HepG2 (cell line): Measurements from ENCODE around the gene PIGV. TPM values are rescaled to one million over a fixed set of nuclear protein-coding genes. Genes with fewer than 3 reads are reported as not detected.

Experiments used
- EP300 ChIP-seq, 3 experiments: sonication (generic) in 1 of 3; formaldehyde crosslinking in 1 of 3; IDR thresholded peaks; 2 replicates each; pipeline versions ENCODE4 v1.5.1 to v1.6.1; 2011 to 2020; ENCODE audit warnings: low read depth in 2 of 3, low read length in 2 of 3, borderline replicate concordance in 1 of 3, improper control_type of control experiment in 1 of 3, mild to moderate bottlenecking in 1 of 3, missing genetic modification reagents in 1 of 3, moderate library complexity in 1 of 3
- FOXO4 ChIP-seq: sonication (generic); formaldehyde crosslinking; conservative IDR thresholded peaks from 2 replicates; pipeline ENCODE4 v1.8.1; 2023; ENCODE audit warnings: missing genetic modification reagents
- GABPB1 ChIP-seq: IDR thresholded peaks from 2 replicates; pipeline ENCODE4 v1.6.1; 2016; ENCODE audit warnings: mild to moderate bottlenecking, missing genetic modification reagents, moderate library complexity, missing compliant biosample characterization
- GFI1 ChIP-seq: sonication (generic); formaldehyde crosslinking; IDR thresholded peaks from 2 replicates; pipeline ENCODE4 v1.5.0; 2020; ENCODE audit warnings: missing genetic modification reagents, mild to moderate bottlenecking, borderline replicate concordance
- HNRNPLL ChIP-seq: fragments of 200-400 bp; formaldehyde crosslinking; IDR thresholded peaks from 2 replicates; pipeline ENCODE4 v1.6.1; 2017; ENCODE audit warnings: mild to moderate bottlenecking, low read depth, low read length; ENCODE audit not compliant: poor library complexity, severe bottlenecking
- JDP2 ChIP-seq: sonication (generic); formaldehyde crosslinking; IDR thresholded peaks from 2 replicates; pipeline ENCODE4 v1.8.1; 2022; ENCODE audit warnings: missing genetic modification reagents, borderline replicate concordance
- MATR3 ChIP-seq: sonication (generic); formaldehyde crosslinking; IDR thresholded peaks from 2 replicates; pipeline ENCODE4 v1.4.0; 2020; ENCODE audit warnings: missing genetic modification reagents
- MEIS2 ChIP-seq: sonication (generic); formaldehyde crosslinking; IDR thresholded peaks from 2 replicates; pipeline ENCODE4 v1.9.0; 2021; ENCODE audit warnings: mild to moderate bottlenecking, missing genetic modification reagents
- MTF1 ChIP-seq: sonication (generic); formaldehyde crosslinking; IDR thresholded peaks from 2 replicates; pipeline ENCODE4 v1.5.0; 2020; ENCODE audit warnings: missing genetic modification reagents
- NFE2L1 ChIP-seq: sonication (generic); formaldehyde crosslinking; IDR thresholded peaks from 2 replicates; pipeline ENCODE4 v1.4.0; 2020; ENCODE audit warnings: missing genetic modification reagents, mild to moderate bottlenecking, borderline replicate concordance
- PREB ChIP-seq: sonication (generic); formaldehyde crosslinking; IDR thresholded peaks from 2 replicates; pipeline ENCODE4 v1.4.0; 2020; ENCODE audit warnings: missing genetic modification reagents
- RARA ChIP-seq: IDR thresholded peaks from 2 replicates; pipeline ENCODE4 v1.6.1; 2016; ENCODE audit warnings: missing genetic modification reagents, missing compliant biosample characterization
- REL ChIP-seq: sonication (generic); formaldehyde crosslinking; conservative IDR thresholded peaks from 2 replicates; pipeline ENCODE4 v1.8.0; 2022; ENCODE audit warnings: mild to moderate bottlenecking, missing genetic modification reagents, moderate library complexity
- SATB2 ChIP-seq: sonication (generic); formaldehyde crosslinking; IDR thresholded peaks from 2 replicates; pipeline ENCODE4 v1.5.0; 2020; ENCODE audit warnings: missing genetic modification reagents
- SP4 ChIP-seq: sonication (generic); formaldehyde crosslinking; IDR thresholded peaks from 2 replicates; pipeline ENCODE4 v1.8.1; 2023; ENCODE audit warnings: mild to moderate bottlenecking, missing genetic modification reagents
- THAP8 ChIP-seq: sonication (generic); formaldehyde crosslinking; IDR thresholded peaks from 2 replicates; pipeline ENCODE4 v1.5.1; 2020; ENCODE audit warnings: missing genetic modification reagents, mild to moderate bottlenecking, borderline replicate concordance
- ZC3H13 ChIP-seq: sonication (generic); formaldehyde crosslinking; IDR thresholded peaks from 2 replicates; pipeline ENCODE4 v1.8.1; 2023; ENCODE audit warnings: mild to moderate bottlenecking, missing genetic modification reagents, moderate library complexity
- ZNF20 ChIP-seq: sonication (generic); formaldehyde crosslinking; IDR thresholded peaks from 2 replicates; pipeline ENCODE4 v1.4.0; 2020; ENCODE audit warnings: mild to moderate bottlenecking, moderate library complexity, missing genetic modification reagents
- ZNF280D ChIP-seq: sonication (generic); formaldehyde crosslinking; IDR thresholded peaks from 2 replicates; pipeline ENCODE4 v1.5.1; 2020; ENCODE audit warnings: mild to moderate bottlenecking, missing genetic modification reagents
- ZNF33A ChIP-seq: sonication (generic); formaldehyde crosslinking; IDR thresholded peaks from 2 replicates; pipeline ENCODE4 v1.5.1; 2020; ENCODE audit warnings: missing genetic modification reagents, mild to moderate bottlenecking, moderate library complexity, borderline replicate concordance
- ZNF382 ChIP-seq: sonication (generic); formaldehyde crosslinking; IDR thresholded peaks from 2 replicates; pipeline ENCODE4 v1.5.0; 2020; ENCODE audit warnings: missing genetic modification reagents, mild to moderate bottlenecking, borderline replicate concordance
- ZNF556 ChIP-seq: sonication (generic); formaldehyde crosslinking; IDR thresholded peaks from 2 replicates; pipeline ENCODE4 v1.4.0; 2020; ENCODE audit warnings: mild to moderate bottlenecking, missing genetic modification reagents, borderline replicate concordance
- ZNF562 ChIP-seq: sonication (generic); formaldehyde crosslinking; IDR thresholded peaks from 2 replicates; pipeline ENCODE4 v1.8.0; 2022; ENCODE audit warnings: missing genetic modification reagents, borderline replicate concordance
- polyA plus RNA-seq, 8 experiments: library from polyadenylated mRNA; depleted of rRNA in 3 of 8; stranded (reverse) in 7 of 8; unstranded in 1 of 8; fragments of >200 nt; fragmentation: Illumina TruSeq in 4 of 8; extraction: Trizol in 4 of 8; gene quantifications; 2 replicates each; pipeline versions ENCODE4 v1.2.1 to v1.2.3, GENCODE V29; 2011 to 2016; ENCODE audit warnings: low read depth in 4 of 8, missing spikeins in 1 of 8, mixed read lengths in 1 of 8; ENCODE audit not compliant: insufficient read depth in 1 of 8
- total RNA-seq, 5 experiments: library from RNA; depleted of rRNA; stranded (reverse); fragments of >200 nt; fragmentation: Illumina TruSeq; extraction: Trizol; gene quantifications; 2 replicates each; pipeline ENCODE4 v1.2.3, GENCODE V29; 2016; ENCODE audit warnings: low read depth in 1 of 5

Gene PIGV
- total and polyA plus RNA-seq, 2 of the 13 experiments (the other 11 are each of a cell fraction or from before 2014, with no cell fraction given) = 13.5 to 22.7 TPM

GRCh38 chr1:26826261-26827105, 38.7 kb downstream of the PIGV start, which contains the start of gene ZDHHC18 (continued):
- TF ChIP-seq RARA (CRISPR knock-in tag) (no peak), MEIS2 (CRISPR knock-in tag) (0 out of 2 replicates have a peak, but pooled peaks have one; percentile 24), ZNF33A (CRISPR knock-in tag) (no peak), EP300 (IDR thresholded peaks at IDR 0.05; ENCODE audit: low read depth in 2 of 2, low read length in 2 of 2) (no peak), EP300 (CRISPR knock-in tag; IDR thresholded peaks at IDR 0.05; ENCODE audit: borderline replicate concordance) (no peak), MATR3 (no peak), ZNF562 (CRISPR knock-in tag) (no peak), NFE2L1 (CRISPR knock-in tag) (0 out of 2 replicates have a peak, but pooled peaks have one; percentile 48), ZNF280D (CRISPR knock-in tag) (0 out of 2 replicates have a peak, but pooled peaks have one; percentile 32), THAP8 (CRISPR knock-in tag) (no peak), PREB (CRISPR knock-in tag) (no peak), ZNF382 (CRISPR knock-in tag) (no peak), GABPB1 (CRISPR knock-in tag) (peak; percentile 12; the same call in 1 of the 2 replicates), SP4 (CRISPR knock-in tag) (peak; percentile 53; the same call in 1 of the 2 replicates), HNRNPLL (peak; percentile 10), JDP2 (CRISPR knock-in tag) (no peak), ZNF556 (CRISPR knock-in tag) (no peak), REL (CRISPR knock-in tag) (no peak), ZNF20 (CRISPR knock-in tag) (no peak), SATB2 (CRISPR knock-in tag) (no peak), MTF1 (CRISPR knock-in tag) (no peak), ZC3H13 (CRISPR knock-in tag) (no peak), FOXO4 (CRISPR knock-in tag) (no peak), GFI1 (peak; percentile 36; the same call in 1 of the 2 replicates)
